ENCODE results near the gene ZNF418. TPM values are rescaled to one million over a fixed set of nuclear protein-coding genes. Genes with fewer than 3 reads are reported as not detected.
A peak's percentile ranks its signal among the peaks of the same experiment; 100 is the strongest.

The ZNF418 gene
- total RNA-seq, 2 donors from 2014 or later: 21.5 to 29.6 TPM

GRCh38 chr19:57949702-57950101 is 14.5 kb upstream of the ZNF418 start:
- H3K9me3 ChIP-seq (ENCODE audit: control insufficient read depth, low read length): peaks cover 22% of the 10 kb centered on the region
- no peaks in the 10 kb centered on the region for H3K27me3 ChIP-seq (ENCODE audit: control insufficient read depth, insufficient read depth, low read length, poor library complexity, severe bottlenecking)
- peaks cover 7% of the 10 kb centered on the region for H3K36me3 ChIP-seq (ENCODE audit: control insufficient read depth, insufficient read depth, low read length)
- 86 to 94% methylated on average over 6 to 12 of the region's 12 CpGs for WGBS, 2 experiments (ENCODE audit: insufficient coverage in 1 of 2, insufficient read length in 1 of 2)
- H3K9me3 Mint-ChIP-seq: peaks cover 65% of the 10 kb centered on the region
- H3K36me3 Mint-ChIP-seq (ENCODE audit: low read depth): peaks cover 11% of the 10 kb centered on the region
- H3K27ac Mint-ChIP-seq: no peak overlapping the region
- H3K27ac ChIP-seq (ENCODE audit: low read depth, low read length): no peak overlapping the region
- H3K4me1 Mint-ChIP-seq: peaks cover 9% of the 10 kb centered on the region
- no peak overlapping the region for H3K9ac ChIP-seq (ENCODE audit: extremely low read depth, low read length, poor library complexity, severe bottlenecking)
- H3K4me1 ChIP-seq (ENCODE audit: control insufficient read depth, insufficient read depth, low read length): no peaks in the 10 kb centered on the region
- DNase-seq: no peak
- H3K27me3 Mint-ChIP-seq (ENCODE audit: insufficient read depth): peaks cover 19% of the 10 kb centered on the region
- H3K4me3 ChIP-seq (ENCODE audit: low read length): no peak overlapping the region
- no peak for TF ChIP-seq CTCF (conservative IDR thresholded peaks at IDR 0.05)
- no peak overlapping the region for H3K4me3 Mint-ChIP-seq

- Mint-ChIP-seq H3K4me1 (peaks cover 9% of the 10 kb centered on the region), H3K4me3 (no peak overlapping the region), H3K27me3 (ENCODE audit: insufficient read depth) (peaks cover 16% of the 10 kb centered on the region), H3K27ac (no peak overlapping the region), H3K36me3 (ENCODE audit: low read depth) (peaks cover 15% of the 10 kb centered on the region), H3K9me3 (peaks cover 65% of the 10 kb centered on the region)
- no peak overlapping the region for H3K27ac ChIP-seq (ENCODE audit: low read depth, low read length)
- peaks cover 11% of the 10 kb centered on the region for H3K36me3 ChIP-seq (ENCODE audit: control insufficient read depth, insufficient read depth, low read length)
- no peaks in the 10 kb centered on the region for H3K4me1 ChIP-seq (ENCODE audit: control insufficient read depth, insufficient read depth, low read length)
- H3K9me3 ChIP-seq (ENCODE audit: control insufficient read depth, low read length): peaks cover 24% of the 10 kb centered on the region
- H3K9ac ChIP-seq (ENCODE audit: extremely low read depth, low read length, poor library complexity, severe bottlenecking): no peak overlapping the region
- WGBS, 2 experiments (ENCODE audit: insufficient coverage in 1 of 2, insufficient read length in 1 of 2): 95 to 96% methylated on average over 8 to 24 of the region's 24 CpGs
- TF ChIP-seq CTCF (conservative IDR thresholded peaks at IDR 0.05): no peak
- H3K27me3 ChIP-seq (ENCODE audit: control insufficient read depth, insufficient read depth, low read length, poor library complexity, severe bottlenecking): no peaks in the 10 kb centered on the region
- no peak for DNase-seq
- H3K4me3 ChIP-seq (ENCODE audit: low read length): no peak overlapping the region
Measured at GRCh38 chr19:57949296-57949695, 14.1 kb upstream of the ZNF418 start.

- Histone ChIP-seq H3K4me1 (ENCODE audit: control insufficient read depth, insufficient read depth, low read length) (no peaks in the 10 kb centered on the region), H3K36me3 (ENCODE audit: control insufficient read depth, insufficient read depth, low read length) (peaks cover 27% of the 10 kb centered on the region), H3K27me3 (ENCODE audit: control insufficient read depth, insufficient read depth, low read length, poor library complexity, severe bottlenecking) (no peaks in the 10 kb centered on the region), H3K9me3 (ENCODE audit: control insufficient read depth, low read length) (peaks cover 40% of the 10 kb centered on the region), H3K9ac (ENCODE audit: extremely low read depth, low read length, poor library complexity, severe bottlenecking) (peak within 1 kb of the TSS; percentile 80), H3K4me3 (ENCODE audit: low read length) (peak within 1 kb of the TSS; percentile 96), H3K27ac (ENCODE audit: low read depth, low read length) (peak within 1 kb of the TSS; percentile 72)
- DNase-seq: peak; percentile 99
- Mint-ChIP-seq H3K27ac (peak within 1 kb of the TSS; percentile 94), H3K36me3 (ENCODE audit: low read depth) (peaks cover 32% of the 10 kb centered on the region), H3K4me1 (peaks cover 9% of the 10 kb centered on the region), H3K9me3 (peaks cover 69% of the 10 kb centered on the region), H3K4me3 (peak within 1 kb of the TSS; percentile 90), H3K27me3 (ENCODE audit: insufficient read depth) (peaks cover 11% of the 10 kb centered on the region)
- 3 to 10% methylated on average over 39 to 54 of the region's 54 CpGs for WGBS, 2 experiments (ENCODE audit: insufficient coverage in 1 of 2, insufficient read length in 1 of 2)
- TF ChIP-seq CTCF (conservative IDR thresholded peaks at IDR 0.05): peak; percentile 83
Measured at GRCh38 chr19:57947419-57948134, 12.4 kb upstream of the ZNF418 start, which contains the start of gene ZNF256. Gene ZNF256, minus strand, starts transcription at chr19:57947706. Its CDS starts 232 bp downstream, at chr19:57947474.
